IMR-90 (cell line): ENCODE results near the gene ITGA1. TPM values are rescaled to one million over a fixed set of nuclear protein-coding genes. Genes with fewer than 3 reads are reported as not detected.

Experiments
- ATAC-seq: fragments of 200-7000 bp; cut with Tn5 transposase; 2 replicates; pipeline ENCODE4 v1.9.1; 2020; ENCODE audit warnings: low read depth, mild to moderate bottlenecking, moderate library complexity
- BruUV-seq: library from RNA; stranded (reverse); fragments of 400-500 nt; replicated peaks from 2 replicates; lab custom pipeline; 2021; lab: Mats Ljungman, UMichigan
- CTCF ChIA-PET: fragments of 300-600 bp; formaldehyde crosslinking; extraction: SDS; loops from one replicate; lab custom pipeline; 2021; ENCODE audit warnings: antibody characterized with exemption; lab: Yijun Ruan, JAX
- POLR2A ChIA-PET: fragments of 300-600 bp; sonication (Branson Sonifier 250); formaldehyde crosslinking; loops from one replicate; lab custom pipeline; 2022; ENCODE audit warnings: antibody characterized with exemption; ENCODE audit not compliant: unreplicated experiment; lab: Charles Lee
- DNase-seq: peaks from one replicate; pipeline ENCODE4 v3.0.0; 2013
- H2AFZ ChIP-seq: replicated peaks from 2 replicates; pipeline ENCODE3; 2013; ENCODE audit warnings: low read length, mild to moderate bottlenecking; ENCODE audit not compliant: poor library complexity
- H2AK5ac ChIP-seq: 2 replicates; pipeline ENCODE4 v1.6.1; 2013; ENCODE audit warnings: low read depth, low read length, inconsistent platforms
- H2AK9ac ChIP-seq: replicated peaks from 2 replicates; pipeline ENCODE3; 2013; ENCODE audit warnings: mild to moderate bottlenecking, low read depth, low read length, moderate library complexity; ENCODE audit not compliant: poor library complexity
- H2BK120ac ChIP-seq: 2 replicates; pipeline ENCODE4 v1.6.1; 2013; ENCODE audit warnings: low read depth, low read length, inconsistent platforms
- H2BK15ac ChIP-seq: 3 replicates; pipeline ENCODE4 v1.6.1; 2013; ENCODE audit warnings: low read depth, low read length, inconsistent platforms
- H2BK20ac ChIP-seq: 2 replicates; pipeline ENCODE4 v1.6.1; 2013; ENCODE audit warnings: low read depth, mild to moderate bottlenecking, inconsistent platforms, low read length, moderate library complexity
- H2BK5ac ChIP-seq: 2 replicates; pipeline ENCODE4 v1.6.1; 2013; ENCODE audit warnings: mild to moderate bottlenecking, low read depth, low read length, inconsistent platforms; ENCODE audit not compliant: poor library complexity, severe bottlenecking
- H3K14ac ChIP-seq: replicated peaks from 2 replicates; pipeline ENCODE4 v1.6.1; 2013; ENCODE audit warnings: low read depth, low read length, inconsistent platforms
- H3K18ac ChIP-seq: 2 replicates; pipeline ENCODE4 v1.6.1; 2013; ENCODE audit warnings: low read depth, low read length, control low read depth
- H3K23ac ChIP-seq: 2 replicates; pipeline ENCODE4 v1.6.1; 2013; ENCODE audit warnings: low read depth, low read length, inconsistent platforms
- H3K27ac ChIP-seq: 2 replicates; pipeline ENCODE4 v1.5.1; 2013; ENCODE audit warnings: mild to moderate bottlenecking, control low read depth, low read length; ENCODE audit not compliant: insufficient read depth
- H3K27me3 ChIP-seq: 2 replicates; pipeline ENCODE4 v1.6.1; 2013; ENCODE audit warnings: low read length; ENCODE audit not compliant: control insufficient read depth, insufficient read depth
- H3K36me3 ChIP-seq: 2 replicates; pipeline ENCODE4 v1.6.1; 2013; ENCODE audit warnings: low read length, mixed read lengths; ENCODE audit not compliant: control insufficient read depth, insufficient read depth
- H3K4ac ChIP-seq: 2 replicates; pipeline ENCODE4 v1.6.1; 2013; ENCODE audit warnings: low read depth, low read length, inconsistent platforms
- H3K4me1 ChIP-seq: 2 replicates; pipeline ENCODE4 v1.6.1; 2013; ENCODE audit warnings: low read length, mixed read lengths; ENCODE audit not compliant: control insufficient read depth, insufficient read depth
- H3K4me2 ChIP-seq: 2 replicates; pipeline ENCODE4 v1.6.1; 2013; ENCODE audit warnings: low read depth, mild to moderate bottlenecking, control low read depth, low read length, moderate library complexity
- H3K4me3 ChIP-seq: 2 replicates; pipeline ENCODE4 v1.5.1; 2013; ENCODE audit warnings: low read depth, mild to moderate bottlenecking, control low read depth, low read length, moderate library complexity; ENCODE audit not compliant: insufficient read depth
- H3K56ac ChIP-seq: 2 replicates; pipeline ENCODE4 v1.6.1; 2013; ENCODE audit warnings: low read length, inconsistent platforms; ENCODE audit not compliant: insufficient read depth; ENCODE audit errors: extremely low read depth
- H3K79me1 ChIP-seq, 2 experiments: 2 replicates each; pipeline ENCODE4 v1.6.1; 2013; ENCODE audit warnings: low read length in 2 of 2, inconsistent platforms in 1 of 2, low read depth in 1 of 2
- H3K9ac ChIP-seq: 2 replicates; pipeline ENCODE4 v1.6.1; 2013; ENCODE audit warnings: low read depth, low read length, control low read depth
- H3K9me1 ChIP-seq: 2 replicates; pipeline ENCODE4 v1.6.1; 2013; ENCODE audit warnings: low read length, inconsistent platforms; ENCODE audit not compliant: insufficient read depth
- H3K9me3 ChIP-seq: 2 replicates; pipeline ENCODE4 v1.6.1; 2013; ENCODE audit warnings: low read length; ENCODE audit not compliant: control insufficient read depth, insufficient read depth
- H4K20me1 ChIP-seq: 2 replicates; pipeline ENCODE4 v1.6.1; 2013; ENCODE audit warnings: low read length, inconsistent platforms; ENCODE audit not compliant: insufficient read depth
- H4K5ac ChIP-seq: 2 replicates; pipeline ENCODE4 v1.6.1; 2013; ENCODE audit warnings: mild to moderate bottlenecking, low read depth, low read length, control low read depth
- H4K8ac ChIP-seq, 2 experiments: 2 replicates each; pipeline ENCODE4 v1.6.1; 2013; ENCODE audit warnings: low read depth in 2 of 2, low read length in 2 of 2, control low read depth in 1 of 2, inconsistent platforms in 1 of 2
- H4K91ac ChIP-seq: 2 replicates; pipeline ENCODE4 v1.6.1; 2013; ENCODE audit warnings: low read depth, low read length, inconsistent platforms; ENCODE audit not compliant: insufficient read depth
- CEBPB ChIP-seq: IDR thresholded peaks from 2 replicates; pipeline ENCODE4 v1.6.1; 2012; ENCODE audit warnings: low read depth, low read length, improper control_type of control experiment
- FOS ChIP-seq: fragments of 150-350 bp; IDR thresholded peaks from 2 replicates; pipeline ENCODE4 v1.6.1; 2016; ENCODE audit warnings: low read depth, low read length
- POLR2A ChIP-seq: IDR thresholded peaks from 2 replicates; pipeline ENCODE4 v1.6.1; 2012; ENCODE audit warnings: mild to moderate bottlenecking, low read depth, low read length
- RCOR1 ChIP-seq: IDR thresholded peaks from 2 replicates; pipeline ENCODE4 v1.6.1; 2012; ENCODE audit warnings: mild to moderate bottlenecking, low read length, improper control_type of control experiment; ENCODE audit not compliant: insufficient replicate concordance
- RFX5 ChIP-seq: IDR thresholded peaks from 2 replicates; pipeline ENCODE4 v1.8.0; 2012; ENCODE audit warnings: low read depth, mild to moderate bottlenecking, low read length, moderate library complexity
- USF2 ChIP-seq: fragments of 150-350 bp; IDR thresholded peaks from 2 replicates; pipeline ENCODE4 v1.6.1; 2017; ENCODE audit warnings: mild to moderate bottlenecking, antibody characterized with exemption, low read length, low read depth
- WGBS, 2 experiments: methylation state at CpG; one replicate each; pipeline versions ENCODE4 v1.1.5 to v1.1.7; 2013; ENCODE audit warnings: missing lambda C conversion rate in 2 of 2; ENCODE audit not compliant: insufficient read length in 1 of 2; ENCODE audit errors: extremely low coverage in 2 of 2; 5-methylcytosine and 5-hydroxymethylcytosine counted together
- dilution Hi-C: fragments of 300-500 bp; cut with HindIII; formaldehyde crosslinking; loops from one replicate; pipeline ENCODE4 v1.14.3; 2018; ENCODE audit warnings: low sequenced_read_pairs; ENCODE audit not compliant: unreplicated experiment
- in situ Hi-C: fragments of 300-500 bp; cut with MboI; formaldehyde crosslinking; loops from 3 replicates; pipeline ENCODE4 v1.14.3; 2019; ENCODE audit warnings: low sequenced_read_pairs, inconsistent platforms, mixed read lengths
- intact Hi-C: fragments of 100-400 bp; cut with micrococcal nuclease; formaldehyde crosslinking; loops from 2 replicates; pipeline ENCODE4 v1.10.0; 2022
- polyA plus RNA-seq, 3 experiments: library from polyadenylated mRNA; depleted of rRNA; stranded (reverse); fragments of >200 nt; gene quantifications; 2 replicates each; pipeline ENCODE4 v1.2.3, GENCODE V29; 2012; ENCODE audit warnings: low replicate concordance in 1 of 3
- total RNA-seq: library from RNA; depleted of rRNA; stranded (reverse); fragments of >200 nt; gene quantifications from 2 replicates; pipeline ENCODE4 v1.2.3, GENCODE V29; 2012

The ITGA1 gene
- total and polyA plus RNA-seq, 2 of the 4 experiments (the other 2 are of a cell fraction): 22.3 to 95.2 TPM

DNA sequence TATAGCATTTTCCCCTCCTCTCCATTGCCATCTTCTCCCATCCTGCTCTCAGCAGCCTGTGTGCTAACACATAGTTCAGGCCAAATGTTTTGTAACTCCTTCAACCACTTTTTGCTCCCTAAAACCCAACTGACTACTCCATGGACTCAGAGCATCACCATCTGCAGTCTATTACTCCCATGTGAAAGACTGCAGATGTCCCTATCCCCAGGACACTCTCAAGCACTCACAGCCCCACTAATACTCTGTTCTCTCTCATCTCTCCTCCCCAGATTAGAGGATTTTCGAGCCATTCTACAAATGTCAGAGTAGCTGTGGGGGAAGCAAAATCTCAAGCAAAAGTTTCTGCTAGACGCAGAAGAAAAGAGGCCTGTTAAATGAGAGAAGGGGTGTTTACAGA is 99.3 kb downstream of the ITGA1 start:
- Histone ChIP-seq H3K14ac (no peak overlapping the region), H3K4me2 (no peak overlapping the region), H2AK9ac (no peak overlapping the region), H4K20me1 (no peaks in the 10 kb centered on the region), H4K5ac (no peak overlapping the region), H3K9me3 (no peaks in the 10 kb centered on the region), H3K23ac (no peak overlapping the region), H2BK5ac (no peak overlapping the region), H3K27ac (no peak overlapping the region), H3K56ac (no peak overlapping the region), H3K79me1 (peaks cover 0 to 4% of the 10 kb centered on the region in 2 experiments; a peak in 1 of 4 replicates), H4K8ac (no peak overlapping the region), H2BK15ac (no peak overlapping the region), H3K4ac (no peak overlapping the region), H2AFZ (no peak overlapping the region), H3K27me3 (no peaks in the 10 kb centered on the region), H3K4me1 (peaks cover 5% of the 10 kb centered on the region), H2AK5ac (no peak overlapping the region), H3K36me3 (peaks cover 28% of the 10 kb centered on the region), H2BK120ac (no peak overlapping the region), H3K9ac (no peak overlapping the region), H3K9me1 (0 out of 2 replicates have a peak, but pooled peaks cover 8% of the 10 kb centered on the region), H3K4me3 (no peak overlapping the region), H2BK20ac (no peak overlapping the region), H4K91ac (no peak overlapping the region), H3K18ac (no peak overlapping the region)
- intact Hi-C loops (no loop called here), dilution Hi-C loops (no loop called here), in situ Hi-C loops (no loop called here)
- POLR2A ChIA-PET: no interaction called here
- WGBS, 2 experiments: 100% methylated on average over 1 of the region's 2 CpGs; no CpG with 5 or more reads in 1 of the 2 experiments
- no peak for DNase-seq
- no TSS peak for BruUV-seq
- ATAC-seq: no peak
- TF ChIP-seq FOS: no peak
- no peak for TF ChIP-seq RCOR1
- no peak for TF ChIP-seq POLR2A
- TF ChIP-seq CEBPB: no peak
- no peak for TF ChIP-seq RFX5
- no peak for TF ChIP-seq USF2
- CTCF ChIA-PET: no interaction called here
